Measurements from ENCODE around the gene KRTAP20-3. TPM values are rescaled to one million over a fixed set of nuclear protein-coding genes. Genes with fewer than 3 reads are reported as not detected.

KRTAP20-3 gene
- total RNA-seq (not detected), polyA plus RNA-seq (not detected), total RNA-seq (0 reads per million in 6 experiments)

- POLR2A ChIA-PET: no interaction called here
- Mint-ChIP-seq H3K27ac (no peak within 1 kb of the TSS), H3K4me3 (no peak within 1 kb of the TSS), H3K27me3 (peaks cover 0 to 9% (median 0%) of the 10 kb centered on the region in 5 donors), H3K4me1 (no peaks in the 10 kb centered on the region), H3K36me3 (no peaks in the 10 kb centered on the region), H3K9me3 (peaks cover 0 to 22% (median 3%) of the 10 kb centered on the region in 9 donors)
- ATAC-seq (no peak), DNase-seq (no peak)
These were observed at the start of gene KRTAP20-3 for GRCh38 chr21:30642564-30642963. Gene KRTAP20-3 (plus strand): TSS chr21:30642864.

- POLR2A ChIA-PET: no interaction called here
- H3K4me1 Mint-ChIP-seq: no peaks in the 10 kb centered on the region
- no peaks in the 10 kb centered on the region for H3K36me3 Mint-ChIP-seq
- ATAC-seq (no peak), DNase-seq (no peak)
- no peak within 1 kb of the TSS for H3K4me3 Mint-ChIP-seq
- peaks cover 0 to 10% (median 0%) of the 10 kb centered on the region in 5 donors for H3K27me3 Mint-ChIP-seq
- H3K9me3 Mint-ChIP-seq: peaks cover 0 to 11% (median 3%) of the 10 kb centered on the region in 9 donors
- H3K27ac Mint-ChIP-seq: no peak within 1 kb of the TSS
These were observed 43.9 kb upstream of the KRTAP20-3 start, which contains the start of gene KRTAP6-2 for GRCh38 chr21:30598802-30599201. Gene KRTAP6-2 (minus strand): TSS chr21:30598902. CDS start chr21:30598874, 28 bp downstream.

- POLR2A ChIA-PET: no interaction called here
- ATAC-seq (no peak), DNase-seq (no peak)
- no peak within 1 kb of the TSS for H3K27ac Mint-ChIP-seq
- H3K27me3 Mint-ChIP-seq: peaks cover 0 to 10% (median 0%) of the 10 kb centered on the region in 5 donors
- no peaks in the 10 kb centered on the region for H3K4me1 Mint-ChIP-seq
- peaks cover 0 to 11% (median 5%) of the 10 kb centered on the region in 9 donors for H3K9me3 Mint-ChIP-seq
- H3K36me3 Mint-ChIP-seq: no peaks in the 10 kb centered on the region
- no peak within 1 kb of the TSS for H3K4me3 Mint-ChIP-seq
These were observed 41.9 kb upstream of the KRTAP20-3 start, which contains the start of gene KRTAP22-1 for GRCh38 chr21:30600787-30601186. Gene KRTAP22-1 (plus strand): TSS chr21:30601087.

GRCh38 chr21:30605968-30606367 is 36.7 kb upstream of the KRTAP20-3 start:
- Mint-ChIP-seq H3K4me1 (no peaks in the 10 kb centered on the region), H3K9me3 (peaks cover 0 to 16% (median 3%) of the 10 kb centered on the region in 9 donors), H3K27ac (no peak overlapping the region), H3K27me3 (peaks cover 0 to 10% (median 0%) of the 10 kb centered on the region in 5 donors), H3K4me3 (no peak overlapping the region), H3K36me3 (peaks cover 0 to 3% (median 0%) of the 10 kb centered on the region in 3 donors)
- DNase-seq (no peak), ATAC-seq (no peak)
- POLR2A ChIA-PET: no interaction called here

GRCh38 chr21:30612132-30612531 is 30.5 kb upstream of the KRTAP20-3 start:
- Mint-ChIP-seq H3K27me3 (peaks cover 0 to 1% (median 0%) of the 10 kb centered on the region in 5 donors), H3K27ac (no peak overlapping the region), H3K4me1 (no peaks in the 10 kb centered on the region), H3K36me3 (peaks cover 0 to 4% (median 0%) of the 10 kb centered on the region in 3 donors), H3K4me3 (no peak overlapping the region), H3K9me3 (peaks cover 0 to 9% (median 0%) of the 10 kb centered on the region in 9 donors)
- DNase-seq: no peak
- POLR2A ChIA-PET: no interaction called here
- no peak for ATAC-seq

GRCh38 chr21:30613836-30614235 is 28.8 kb upstream of the KRTAP20-3 start, which contains the start of gene KRTAP6-1:
Gene KRTAP6-1 (minus strand): TSS chr21:30613930. CDS start chr21:30613904, 26 bp downstream.
- no peak for ATAC-seq
- POLR2A ChIA-PET: no interaction called here
- no peak within 1 kb of the TSS for H3K4me3 Mint-ChIP-seq
- H3K9me3 Mint-ChIP-seq: peaks cover 0 to 9% (median 0%) of the 10 kb centered on the region in 9 donors
- no peaks in the 10 kb centered on the region for H3K27me3 Mint-ChIP-seq
- H3K36me3 Mint-ChIP-seq: peaks cover 0 to 4% (median 0%) of the 10 kb centered on the region in 3 donors
- H3K4me1 Mint-ChIP-seq: no peaks in the 10 kb centered on the region
- no peak within 1 kb of the TSS for H3K27ac Mint-ChIP-seq
- DNase-seq: no peak

- Mint-ChIP-seq H3K27me3 (no peaks in the 10 kb centered on the region), H3K27ac (no peak overlapping the region), H3K4me3 (no peak overlapping the region), H3K36me3 (peaks cover 0 to 4% (median 0%) of the 10 kb centered on the region in 3 donors), H3K4me1 (no peaks in the 10 kb centered on the region), H3K9me3 (peaks cover 0 to 9% (median 0%) of the 10 kb centered on the region in 9 donors)
- ATAC-seq (no peak), DNase-seq (no peak)
- POLR2A ChIA-PET: no interaction called here
These were observed 27.5 kb upstream of the KRTAP20-3 start for GRCh38 chr21:30615199-30615598.

GRCh38 chr21:30616125-30616524 is 26.5 kb upstream of the KRTAP20-3 start, which contains the start of gene KRTAP20-1:
Gene KRTAP20-1 (plus strand): TSS chr21:30616425. CDS start chr21:30616455, 30 bp downstream.
- POLR2A ChIA-PET: no interaction called here
- Mint-ChIP-seq H3K4me1 (no peaks in the 10 kb centered on the region), H3K27ac (no peak within 1 kb of the TSS), H3K36me3 (no peaks in the 10 kb centered on the region), H3K27me3 (no peaks in the 10 kb centered on the region), H3K9me3 (peaks cover 0 to 2% (median 0%) of the 10 kb centered on the region in 9 donors), H3K4me3 (no peak within 1 kb of the TSS)
- ATAC-seq (no peak), DNase-seq (no peak)

- POLR2A ChIA-PET: no interaction called here
These were observed 22.6 kb upstream of the KRTAP20-3 start for GRCh38 chr21:30620080-30620479.

GRCh38 chr21:30620522-30620921 is 22.1 kb upstream of the KRTAP20-3 start, which contains the start of gene KRTAP20-4:
Gene KRTAP20-4 (plus strand): TSS chr21:30620627.
- Mint-ChIP-seq H3K4me3 (no peak within 1 kb of the TSS), H3K27ac (no peak within 1 kb of the TSS), H3K36me3 (no peaks in the 10 kb centered on the region), H3K27me3 (no peaks in the 10 kb centered on the region), H3K4me1 (no peaks in the 10 kb centered on the region), H3K9me3 (peaks cover 0 to 6% (median 0%) of the 10 kb centered on the region in 9 donors)
- no peak for ATAC-seq
- POLR2A ChIA-PET: no interaction called here
- DNase-seq: no peak

More at GRCh38 chr21:30620080-30620479, 22.6 kb upstream of the KRTAP20-3 start:
- no peak overlapping the region for H3K27ac Mint-ChIP-seq
- peaks cover 0 to 5% (median 0%) of the 10 kb centered on the region in 9 donors for H3K9me3 Mint-ChIP-seq
- DNase-seq (no peak), ATAC-seq (no peak)
- H3K4me3 Mint-ChIP-seq: no peak overlapping the region
- no peaks in the 10 kb centered on the region for H3K36me3 Mint-ChIP-seq
- no peaks in the 10 kb centered on the region for H3K4me1 Mint-ChIP-seq
- no peaks in the 10 kb centered on the region for H3K27me3 Mint-ChIP-seq

GRCh38 chr21:30623362-30623761 is 19.3 kb upstream of the KRTAP20-3 start:
- no peak overlapping the region for H3K4me3 Mint-ChIP-seq
- H3K27me3 Mint-ChIP-seq: peaks cover 0 to 1% (median 0%) of the 10 kb centered on the region in 5 donors
- no peaks in the 10 kb centered on the region for H3K4me1 Mint-ChIP-seq
- H3K27ac Mint-ChIP-seq: no peak overlapping the region
- ATAC-seq: no peak
- no peaks in the 10 kb centered on the region for H3K36me3 Mint-ChIP-seq
- peaks cover 0 to 6% (median 0%) of the 10 kb centered on the region in 9 donors for H3K9me3 Mint-ChIP-seq
- POLR2A ChIA-PET: no interaction called here
- DNase-seq: no peak

- no peaks in the 10 kb centered on the region for H3K36me3 Mint-ChIP-seq
- H3K27me3 Mint-ChIP-seq: peaks cover 0 to 1% (median 0%) of the 10 kb centered on the region in 5 donors
- no peak overlapping the region for H3K27ac Mint-ChIP-seq
- POLR2A ChIA-PET: no interaction called here
- H3K9me3 Mint-ChIP-seq: peaks cover 0 to 6% (median 0%) of the 10 kb centered on the region in 9 donors
- ATAC-seq: no peak
- DNase-seq: no peak
- H3K4me1 Mint-ChIP-seq: no peaks in the 10 kb centered on the region
- no peak overlapping the region for H3K4me3 Mint-ChIP-seq
These were observed 17.1 kb upstream of the KRTAP20-3 start for GRCh38 chr21:30625449-30626165.

GRCh38 chr21:30628109-30628508 is 14.6 kb upstream of the KRTAP20-3 start:
- Mint-ChIP-seq H3K4me1 (no peaks in the 10 kb centered on the region), H3K9me3 (peaks cover 0 to 14% (median 0%) of the 10 kb centered on the region in 9 donors), H3K36me3 (no peaks in the 10 kb centered on the region), H3K27me3 (peaks cover 0 to 11% (median 0%) of the 10 kb centered on the region in 5 donors), H3K4me3 (no peak overlapping the region), H3K27ac (no peak overlapping the region)
- POLR2A ChIA-PET: no interaction called here
- DNase-seq (no peak), ATAC-seq (no peak)

Measured in naive thymus-derived CD8-positive, alpha-beta T cell (primary cell).